ENCODE results near the gene EEFSEC.

EEFSEC gene

DNA sequence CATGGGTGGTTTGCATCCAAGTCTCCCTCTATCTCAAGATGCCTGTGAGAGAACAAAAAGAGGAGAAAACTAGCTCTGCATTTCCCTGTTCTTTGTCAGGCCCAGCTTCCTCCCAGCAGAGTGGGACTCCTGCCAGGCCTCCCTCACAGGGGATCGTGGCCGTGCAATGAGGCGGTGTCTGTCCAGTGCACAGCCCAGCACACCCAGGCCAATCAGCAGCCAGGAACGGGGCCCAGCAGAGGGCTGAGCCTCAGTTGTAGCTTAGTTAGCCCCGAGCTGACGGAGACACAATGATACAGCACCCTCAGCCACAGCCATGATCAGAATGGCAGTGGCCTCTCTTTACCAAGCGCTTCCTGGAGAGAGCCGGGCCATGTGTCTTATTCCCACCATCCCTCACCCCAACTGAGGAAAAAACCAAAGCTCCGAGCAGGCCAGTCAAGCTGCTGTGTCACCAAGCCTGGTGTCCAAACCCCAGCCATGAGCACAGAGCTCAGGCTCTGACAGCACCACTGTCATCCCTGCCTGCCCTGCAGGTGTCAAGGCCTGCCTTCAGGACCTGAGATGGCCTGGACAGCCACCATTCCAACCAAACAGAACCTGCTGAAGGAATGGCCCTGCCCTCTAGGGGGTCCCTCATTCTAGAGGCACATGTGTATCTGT lies 242.3 kb downstream of the EEFSEC start:
- Mint-ChIP-seq H3K27me3 (no peaks in the 10 kb centered on the region), H3K9me3 (no peaks in the 10 kb centered on the region), H3K4me3 (no peak overlapping the region), H3K27ac (no peak overlapping the region), H3K36me3 (ENCODE audit: low read depth) (no peaks in the 10 kb centered on the region), H3K4me1 (no peaks in the 10 kb centered on the region)
- no peak for ATAC-seq
- no peak for DNase-seq

DNA sequence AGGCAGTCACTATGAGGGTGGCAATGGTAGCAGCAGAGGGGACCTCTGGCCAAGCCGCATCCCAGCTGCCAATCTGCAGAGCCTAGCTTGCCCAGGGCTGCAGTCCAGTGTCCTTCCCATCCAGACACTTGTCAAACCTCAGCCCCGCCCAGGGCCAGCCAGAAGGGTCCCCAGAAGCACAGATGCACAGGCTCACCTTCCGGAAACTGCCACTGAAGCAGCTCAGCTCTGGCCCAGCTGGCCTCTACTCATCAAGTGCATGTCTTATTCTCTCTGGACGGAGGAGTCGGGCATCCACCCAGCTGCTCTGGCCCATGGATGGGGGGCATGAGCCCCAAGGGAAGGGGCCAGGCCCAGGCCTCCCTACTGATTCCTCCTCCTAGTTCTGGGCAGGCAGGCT lies 244.2 kb downstream of the EEFSEC start:
- DNase-seq (no peak), ATAC-seq (no peak)
- H3K4me1 Mint-ChIP-seq = no peaks in the 10 kb centered on the region
- no peaks in the 10 kb centered on the region for H3K9me3 Mint-ChIP-seq
- H3K4me3 Mint-ChIP-seq = no peak overlapping the region
- no peak overlapping the region for H3K27ac Mint-ChIP-seq
- H3K36me3 Mint-ChIP-seq (ENCODE audit: low read depth) = no peaks in the 10 kb centered on the region
- no peaks in the 10 kb centered on the region for H3K27me3 Mint-ChIP-seq

DNA sequence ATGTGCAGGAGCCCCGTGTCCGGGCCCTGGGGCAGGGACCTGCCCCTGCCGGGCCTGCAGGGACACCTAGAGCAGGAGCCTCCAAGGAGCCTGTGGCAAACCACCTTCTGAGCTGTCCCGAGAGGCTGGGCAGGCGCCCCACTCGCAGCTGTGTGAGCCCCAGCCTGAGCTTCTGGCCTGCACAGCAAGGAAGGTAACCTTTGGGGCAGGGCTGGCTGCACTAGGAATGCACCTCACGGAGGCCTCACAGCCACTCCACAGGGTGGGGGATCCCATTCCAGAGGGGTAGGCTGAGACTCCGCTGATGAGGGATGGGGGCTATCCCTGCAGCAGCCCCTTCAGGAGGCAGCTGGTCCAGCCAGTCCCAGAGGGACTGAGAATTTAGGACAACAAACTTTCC lies 245.3 kb downstream of the EEFSEC start:
- H3K9me3 Mint-ChIP-seq = no peaks in the 10 kb centered on the region
- no peaks in the 10 kb centered on the region for H3K4me1 Mint-ChIP-seq
- H3K27ac Mint-ChIP-seq = no peak overlapping the region
- no peaks in the 10 kb centered on the region for H3K36me3 Mint-ChIP-seq (ENCODE audit: low read depth)
- ATAC-seq (no peak), DNase-seq (no peak)
- H3K4me3 Mint-ChIP-seq = no peak overlapping the region
- H3K27me3 Mint-ChIP-seq = no peaks in the 10 kb centered on the region

DNA sequence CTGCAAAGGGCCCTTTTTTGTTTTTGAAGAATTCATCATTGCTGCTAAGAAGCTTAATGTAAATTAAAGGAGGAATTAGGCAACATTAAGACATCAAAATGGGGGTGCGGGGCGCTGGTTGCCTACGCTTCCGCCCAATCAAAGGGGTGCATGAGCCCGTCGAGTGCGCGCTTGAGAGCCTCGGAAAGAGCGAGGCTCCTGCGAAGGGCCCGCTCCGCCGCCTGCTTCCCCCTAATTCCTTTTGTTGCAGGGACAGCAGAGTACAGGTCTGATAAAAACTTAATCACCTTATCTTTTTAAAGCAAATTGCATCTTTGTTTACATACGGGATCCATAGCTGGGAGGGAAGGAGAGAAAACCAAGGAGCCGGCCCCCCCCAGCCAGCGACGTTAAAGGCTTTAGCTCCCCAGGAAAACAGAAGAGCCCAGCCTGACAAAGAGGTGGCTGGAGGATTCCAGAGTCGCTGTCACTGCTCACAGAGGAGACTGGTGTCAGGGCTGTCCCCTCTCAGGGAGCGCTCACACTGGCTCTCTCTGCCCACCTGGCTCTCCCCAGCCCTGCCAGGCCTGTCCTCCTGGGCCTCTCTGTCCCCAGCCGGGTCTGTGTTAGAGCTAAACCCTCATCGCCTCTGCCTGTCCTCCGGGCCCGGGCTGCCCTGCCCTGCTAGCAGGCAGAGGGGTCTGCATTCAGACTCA lies 246.1 kb downstream of the EEFSEC start:
- Mint-ChIP-seq H3K36me3 (ENCODE audit: low read depth) (no peaks in the 10 kb centered on the region), H3K4me1 (no peaks in the 10 kb centered on the region), H3K9me3 (no peaks in the 10 kb centered on the region), H3K27ac (no peak overlapping the region), H3K4me3 (no peak overlapping the region), H3K27me3 (no peaks in the 10 kb centered on the region)
- no peak for ATAC-seq
- DNase-seq = no peak

DNA sequence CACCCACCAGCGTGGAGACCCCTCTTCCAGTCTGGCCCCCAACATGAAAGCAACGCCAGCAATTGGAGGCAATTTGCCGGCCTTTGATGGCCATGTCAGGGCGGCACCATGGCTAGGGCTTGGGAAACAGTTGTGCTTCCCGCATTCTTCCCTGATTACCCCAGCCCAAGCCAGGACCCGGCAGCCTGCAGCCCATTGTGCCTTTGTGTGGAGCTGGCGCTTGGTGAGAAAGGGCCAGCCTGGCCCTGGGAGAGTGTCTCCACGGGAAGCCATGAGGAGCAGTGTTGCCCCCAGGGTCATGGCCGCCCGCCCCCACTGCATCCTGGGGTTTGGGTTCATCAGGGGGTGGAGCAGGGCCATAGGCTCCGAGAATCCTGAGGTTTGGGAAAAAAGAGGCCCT lies 247.4 kb downstream of the EEFSEC start:
- no peak overlapping the region for H3K27ac Mint-ChIP-seq
- H3K36me3 Mint-ChIP-seq (ENCODE audit: low read depth) = no peaks in the 10 kb centered on the region
- no peaks in the 10 kb centered on the region for H3K4me1 Mint-ChIP-seq
- ATAC-seq (no peak), DNase-seq (no peak)
- H3K9me3 Mint-ChIP-seq = no peaks in the 10 kb centered on the region
- H3K4me3 Mint-ChIP-seq = no peak overlapping the region
- no peaks in the 10 kb centered on the region for H3K27me3 Mint-ChIP-seq

DNA sequence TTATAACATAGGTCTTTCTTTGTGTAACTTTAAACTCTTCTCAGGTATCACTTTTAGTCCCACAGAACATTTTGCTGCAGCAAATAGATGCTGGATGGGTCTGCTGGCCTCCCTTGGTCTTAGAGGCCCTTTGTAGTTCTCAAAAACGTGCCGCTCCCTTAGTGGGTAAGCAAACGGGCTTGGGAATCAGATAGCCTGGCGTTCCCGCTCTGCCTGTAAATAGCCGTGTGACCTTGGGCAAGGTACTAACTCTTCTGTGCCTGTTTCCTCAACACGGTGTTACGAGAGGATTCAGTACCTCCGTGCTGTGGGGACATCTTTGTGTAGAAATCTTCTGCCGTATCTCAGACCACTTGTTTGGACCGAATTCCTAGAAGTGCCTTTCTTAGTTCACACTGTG lies 249.0 kb downstream of the EEFSEC start:
- no peaks in the 10 kb centered on the region for H3K9me3 Mint-ChIP-seq
- DNase-seq = no peak
- H3K4me3 Mint-ChIP-seq = no peak overlapping the region
- H3K4me1 Mint-ChIP-seq = no peaks in the 10 kb centered on the region
- no peaks in the 10 kb centered on the region for H3K36me3 Mint-ChIP-seq (ENCODE audit: low read depth)
- H3K27ac Mint-ChIP-seq = no peak overlapping the region
- no peaks in the 10 kb centered on the region for H3K27me3 Mint-ChIP-seq
- no peak for ATAC-seq

DNA sequence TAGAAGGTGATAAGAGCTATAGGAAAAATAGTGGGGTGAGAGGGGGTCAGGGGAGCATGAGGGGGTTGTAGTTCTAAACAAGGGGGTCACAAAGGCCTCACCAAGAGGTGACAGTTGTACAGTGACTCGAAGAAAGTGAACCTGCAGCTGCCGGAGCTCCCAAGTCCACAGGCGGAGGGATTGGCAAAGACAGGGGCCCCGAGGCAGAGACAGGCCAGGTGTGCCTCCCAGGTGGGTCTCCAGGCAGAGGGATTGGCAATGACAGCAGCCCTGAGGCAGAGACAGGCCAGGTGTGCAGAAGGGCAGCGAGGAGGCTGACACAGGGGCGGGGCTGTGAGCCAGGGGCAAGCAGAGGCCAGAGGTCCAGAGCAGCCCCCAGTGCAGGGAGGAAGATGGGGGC lies 249.7 kb downstream of the EEFSEC start:
- H3K36me3 Mint-ChIP-seq (ENCODE audit: low read depth) = no peaks in the 10 kb centered on the region
- no peak overlapping the region for H3K27ac Mint-ChIP-seq
- no peaks in the 10 kb centered on the region for H3K9me3 Mint-ChIP-seq
- no peak for DNase-seq
- H3K4me1 Mint-ChIP-seq = no peaks in the 10 kb centered on the region
- no peaks in the 10 kb centered on the region for H3K27me3 Mint-ChIP-seq
- no peak overlapping the region for H3K4me3 Mint-ChIP-seq
- no peak for ATAC-seq

DNA sequence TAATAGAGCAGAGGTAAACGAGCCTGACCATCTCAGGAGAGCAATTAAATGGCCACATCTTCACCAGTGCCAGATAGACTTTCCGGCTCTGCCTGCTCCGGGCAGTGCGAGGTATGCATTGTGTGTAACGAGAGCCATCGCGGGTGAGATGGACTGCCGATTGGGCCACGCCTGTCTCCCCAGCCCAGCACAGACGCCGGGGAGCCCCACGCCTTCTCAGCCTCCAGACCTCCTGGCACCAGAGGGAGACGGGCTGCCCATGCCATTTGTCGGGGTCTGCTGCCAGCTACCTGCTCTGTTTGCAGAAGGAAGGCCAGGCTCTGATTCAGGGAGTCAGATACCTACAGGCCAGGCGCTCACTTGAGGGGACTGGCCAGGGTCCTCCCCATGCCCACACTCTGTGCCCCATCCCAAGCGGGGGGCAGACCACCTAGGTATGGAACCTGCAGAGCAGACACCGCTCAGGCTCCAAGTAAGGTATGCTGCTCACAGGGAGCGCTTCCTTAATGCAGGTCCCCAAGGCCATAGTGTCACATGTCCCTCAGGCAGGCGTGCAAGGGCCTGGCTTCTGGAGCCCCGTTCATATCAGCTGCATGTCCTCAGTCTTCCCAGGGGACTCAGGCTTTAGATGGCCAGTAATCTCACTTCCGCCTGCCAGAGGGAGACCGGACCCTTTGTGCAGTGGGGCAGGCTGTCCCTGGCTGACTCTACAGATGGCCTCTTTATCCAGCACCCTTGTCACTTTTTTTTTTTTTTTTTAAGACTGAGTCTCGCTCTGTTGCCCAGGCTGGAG lies 251.2 kb downstream of the EEFSEC start:
- Mint-ChIP-seq H3K27me3 (no peaks in the 10 kb centered on the region), H3K9me3 (no peaks in the 10 kb centered on the region), H3K36me3 (ENCODE audit: low read depth) (no peaks in the 10 kb centered on the region), H3K4me3 (no peak overlapping the region), H3K4me1 (no peaks in the 10 kb centered on the region), H3K27ac (no peak overlapping the region)
- DNase-seq (no peak), ATAC-seq (no peak)

DNA sequence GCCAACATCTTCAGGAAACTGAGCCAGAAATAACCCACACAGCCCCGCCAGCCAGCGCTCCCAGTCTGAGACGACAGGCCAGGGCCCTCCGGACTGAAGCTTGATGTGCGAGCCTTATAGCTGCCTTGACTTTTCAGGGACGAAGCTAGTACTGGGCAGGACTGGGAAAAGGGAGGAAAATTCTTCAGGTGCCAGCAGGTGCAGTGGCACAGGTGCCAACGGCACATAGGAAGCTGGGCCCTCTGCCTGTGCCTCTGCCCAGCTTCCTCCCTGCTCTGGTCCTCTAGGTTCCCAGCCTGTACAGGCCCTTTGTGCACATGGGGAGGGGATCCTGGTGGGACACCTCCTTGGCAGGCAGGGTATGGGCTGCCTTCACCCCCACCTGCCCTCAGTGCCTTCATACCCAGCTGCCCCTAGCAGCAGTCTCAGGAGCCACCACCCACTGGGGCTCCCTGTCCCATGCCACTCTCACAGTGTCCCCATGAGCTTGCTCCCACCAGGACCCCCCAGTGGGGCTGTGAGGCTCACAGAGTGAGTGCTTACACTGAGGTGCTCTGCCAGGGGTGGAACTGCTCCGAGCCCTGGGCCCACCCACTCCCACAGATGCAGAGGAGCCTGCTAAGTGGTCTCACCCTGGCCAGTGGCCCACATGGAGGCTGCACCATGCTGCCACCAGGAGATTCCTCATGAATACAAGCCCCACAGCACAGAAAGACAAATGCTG lies 252.4 kb downstream of the EEFSEC start:
- Mint-ChIP-seq H3K4me1 (no peaks in the 10 kb centered on the region), H3K9me3 (no peaks in the 10 kb centered on the region), H3K27me3 (no peaks in the 10 kb centered on the region), H3K4me3 (no peak overlapping the region), H3K27ac (no peak overlapping the region), H3K36me3 (ENCODE audit: low read depth) (no peaks in the 10 kb centered on the region)
- no peak for ATAC-seq
- no peak for DNase-seq

DNA sequence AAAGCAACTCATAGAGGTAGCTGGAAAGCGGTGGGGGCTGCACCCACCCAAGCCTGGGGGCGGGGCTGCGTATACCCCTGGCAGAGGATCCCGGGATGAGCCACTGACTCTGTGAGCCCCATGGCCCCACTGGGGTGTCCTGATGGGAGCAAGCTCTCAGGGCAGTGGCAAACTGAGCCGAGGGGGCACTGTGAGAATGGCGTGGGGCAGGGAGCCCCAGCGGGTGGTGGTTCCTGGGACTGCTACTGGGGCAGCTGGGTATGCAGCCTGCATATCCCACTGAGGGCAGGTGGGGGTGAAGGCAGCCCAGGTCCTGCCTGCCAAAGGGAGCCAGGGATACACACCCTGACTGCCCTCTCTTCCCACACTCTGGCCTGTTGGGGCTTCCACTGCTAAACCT lies 254.0 kb downstream of the EEFSEC start:
- Mint-ChIP-seq H3K4me3 (no peak overlapping the region), H3K27me3 (no peaks in the 10 kb centered on the region), H3K36me3 (ENCODE audit: low read depth) (no peaks in the 10 kb centered on the region), H3K4me1 (no peaks in the 10 kb centered on the region), H3K27ac (no peak overlapping the region), H3K9me3 (no peaks in the 10 kb centered on the region)
- no peak for DNase-seq
- no peak for ATAC-seq

DNA sequence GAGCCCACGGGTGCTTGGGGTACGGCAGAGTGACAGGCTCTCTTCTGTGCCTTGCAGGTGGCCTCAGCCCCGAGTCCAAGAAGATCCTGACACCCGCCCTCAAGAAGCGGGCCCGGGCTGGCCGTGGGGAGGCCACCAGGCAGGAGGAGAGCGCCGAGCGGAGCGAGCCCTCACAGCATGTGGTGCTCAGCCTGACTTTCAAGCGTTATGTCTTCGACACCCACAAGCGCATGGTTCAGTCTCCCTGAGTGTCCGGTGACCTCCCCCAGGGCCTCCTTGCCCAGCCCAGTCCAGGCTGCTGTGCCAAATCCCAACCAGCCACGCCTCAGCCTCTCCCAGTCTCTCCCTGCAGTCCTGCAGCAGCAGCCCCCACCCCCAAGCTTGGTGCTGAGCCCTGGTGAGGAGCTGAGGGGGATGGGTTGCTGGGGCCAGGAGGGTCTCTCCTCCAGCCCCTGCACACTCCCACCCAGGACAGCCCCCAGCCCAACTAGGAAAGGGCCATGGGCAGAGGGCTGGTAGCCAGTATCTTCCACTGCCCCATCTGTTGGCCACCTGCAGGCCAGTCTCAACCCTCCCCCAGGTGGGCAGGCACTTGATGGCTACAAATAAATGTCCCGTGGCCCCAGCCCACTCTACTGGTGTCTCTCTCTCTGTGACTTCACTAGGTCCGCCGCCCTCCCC lies 254.9 kb downstream of the EEFSEC start:
- no peak overlapping the region for H3K27ac Mint-ChIP-seq
- no peaks in the 10 kb centered on the region for H3K27me3 Mint-ChIP-seq
- H3K9me3 Mint-ChIP-seq = no peaks in the 10 kb centered on the region
- no peak for DNase-seq
- no peaks in the 10 kb centered on the region for H3K36me3 Mint-ChIP-seq (ENCODE audit: low read depth)
- H3K4me3 Mint-ChIP-seq = no peak overlapping the region
- no peak for ATAC-seq
- H3K4me1 Mint-ChIP-seq = no peaks in the 10 kb centered on the region

DNA sequence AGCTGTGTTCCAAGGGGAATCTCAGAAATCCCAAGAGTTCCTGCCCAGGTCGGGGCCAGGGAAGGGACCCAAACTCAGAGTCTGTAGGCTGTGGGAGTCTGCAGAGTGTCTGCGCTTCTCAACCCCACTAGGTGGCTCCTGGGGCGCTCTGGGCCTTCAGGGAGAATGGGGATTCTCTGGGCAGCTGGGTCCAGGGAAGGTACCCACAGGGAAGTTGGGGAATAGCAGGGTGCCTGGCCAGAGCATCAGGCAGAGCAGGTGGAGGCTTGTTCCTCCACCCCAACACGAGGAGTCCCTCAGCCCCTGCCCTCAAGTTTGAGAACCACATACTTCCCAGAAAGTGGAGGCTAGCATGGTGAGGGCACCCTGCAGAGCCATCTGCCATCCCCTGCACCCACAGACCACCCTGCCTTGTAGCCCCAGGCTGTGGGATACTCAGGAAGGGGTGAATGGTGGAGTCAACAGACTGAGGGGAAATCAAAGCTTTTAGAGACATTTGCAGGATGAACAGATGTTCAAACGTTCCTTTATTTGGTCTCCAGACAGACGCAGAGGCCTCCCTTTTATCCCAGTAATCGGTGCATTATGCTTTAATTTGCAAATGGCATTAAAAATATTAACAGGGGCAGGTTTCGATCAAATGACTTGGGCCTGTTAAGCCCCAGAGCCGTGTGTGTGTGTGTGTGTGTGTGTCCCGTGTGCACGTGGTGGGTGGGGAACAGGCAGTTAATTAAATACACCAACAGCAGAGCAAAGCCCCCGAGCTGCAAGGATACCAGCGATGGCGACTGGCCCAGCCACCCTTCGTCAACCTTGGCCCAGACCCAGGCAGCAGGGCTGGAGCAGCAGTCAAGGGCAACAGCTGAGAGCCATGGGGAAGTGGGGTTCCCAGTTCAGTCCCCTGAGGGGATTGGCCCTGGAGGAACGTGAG lies 255.7 kb downstream of the EEFSEC start:
- Mint-ChIP-seq H3K4me1 (no peaks in the 10 kb centered on the region), H3K27me3 (no peaks in the 10 kb centered on the region)

More for the DNA sequence above, 255.7 kb downstream of the EEFSEC start:
- DNase-seq = no peak
- H3K4me3 Mint-ChIP-seq = no peak overlapping the region
- ATAC-seq = no peak
- H3K36me3 Mint-ChIP-seq (ENCODE audit: low read depth) = no peaks in the 10 kb centered on the region
- no peak overlapping the region for H3K27ac Mint-ChIP-seq
- no peaks in the 10 kb centered on the region for H3K9me3 Mint-ChIP-seq

Data from activated naive CD8-positive, alpha-beta T cell treated with anti-CD3 and anti-CD28 coated beads, Interleukin-2, amount 50 U/mL, for 24 hours (primary cell).